GM18951 (cell line): ENCODE measurements around the gene SCNN1A.

ENCODE experiments used
- POLR2A ChIP-seq: IDR thresholded peaks from 4 replicates; pipeline ENCODE4 v1.6.1; 2011; ENCODE audit warnings: mild to moderate bottlenecking; ENCODE audit not compliant: insufficient read length, insufficient read depth; ENCODE audit errors: extremely low read depth
- in situ Hi-C: fragments of 300-500 bp; cut with MboI; formaldehyde crosslinking; loops from one replicate; pipeline ENCODE4 v1.12.0; 2022; ENCODE audit warnings: low sequenced_read_pairs, mixed read lengths, inconsistent platforms; ENCODE audit not compliant: unreplicated experiment

SCNN1A gene

DNA sequence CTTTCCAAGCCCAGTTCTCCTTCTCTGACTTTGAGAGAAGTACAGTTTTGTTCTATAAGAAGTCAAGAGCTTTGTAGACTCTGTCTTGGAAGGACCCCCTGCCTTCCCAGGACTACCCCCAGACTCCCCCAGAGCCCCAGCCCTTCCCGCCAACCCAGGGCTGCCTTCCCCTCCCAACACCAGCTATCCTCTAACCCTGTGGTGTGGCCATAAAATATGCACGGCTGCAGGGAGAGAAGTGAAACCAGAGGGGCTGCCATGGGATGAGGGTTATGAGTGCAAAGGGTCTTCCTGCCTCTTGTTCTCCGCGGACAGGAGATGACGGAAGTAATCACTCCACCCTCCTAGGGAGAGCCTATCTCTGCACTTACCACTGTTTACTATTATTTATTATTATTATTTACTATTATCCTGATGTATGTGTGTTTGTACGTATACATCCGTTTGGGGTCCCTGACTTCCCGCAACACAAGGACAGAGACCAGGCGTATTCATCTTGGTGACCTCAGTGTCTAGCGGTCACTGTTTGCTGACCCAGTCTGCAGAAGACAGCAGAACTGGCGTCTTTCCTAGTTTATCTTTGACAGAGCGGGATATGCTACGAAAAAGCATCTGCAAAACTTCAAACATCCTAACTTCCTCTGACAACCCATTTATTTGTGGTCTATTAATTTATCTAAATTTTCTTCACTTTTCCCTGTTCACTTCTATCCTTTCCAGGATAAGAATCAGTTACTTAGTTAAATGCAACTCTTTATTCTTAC, 3.5 kb upstream of the SCNN1A start:
- in situ Hi-C loops: no loop called here
- TF ChIP-seq POLR2A: no peak

DNA sequence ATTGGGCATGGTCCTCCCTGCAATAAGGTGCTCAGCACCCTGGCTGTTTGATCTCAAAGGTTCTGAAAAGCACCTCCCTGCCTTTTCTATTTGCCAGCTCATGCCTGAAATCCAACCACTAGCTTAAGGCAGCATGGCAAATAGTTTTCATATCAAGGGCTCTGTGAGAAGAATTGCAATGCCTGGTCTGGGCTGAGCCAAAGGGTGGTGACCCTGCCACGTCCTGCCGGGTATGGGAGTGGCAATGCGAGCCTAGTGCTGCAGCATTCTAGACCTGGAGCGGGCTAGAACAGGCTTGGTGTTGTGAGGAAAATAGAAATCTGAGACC, 2.3 kb upstream of the SCNN1A start:
- in situ Hi-C loops: no loop called here
- no peak for TF ChIP-seq POLR2A

DNA sequence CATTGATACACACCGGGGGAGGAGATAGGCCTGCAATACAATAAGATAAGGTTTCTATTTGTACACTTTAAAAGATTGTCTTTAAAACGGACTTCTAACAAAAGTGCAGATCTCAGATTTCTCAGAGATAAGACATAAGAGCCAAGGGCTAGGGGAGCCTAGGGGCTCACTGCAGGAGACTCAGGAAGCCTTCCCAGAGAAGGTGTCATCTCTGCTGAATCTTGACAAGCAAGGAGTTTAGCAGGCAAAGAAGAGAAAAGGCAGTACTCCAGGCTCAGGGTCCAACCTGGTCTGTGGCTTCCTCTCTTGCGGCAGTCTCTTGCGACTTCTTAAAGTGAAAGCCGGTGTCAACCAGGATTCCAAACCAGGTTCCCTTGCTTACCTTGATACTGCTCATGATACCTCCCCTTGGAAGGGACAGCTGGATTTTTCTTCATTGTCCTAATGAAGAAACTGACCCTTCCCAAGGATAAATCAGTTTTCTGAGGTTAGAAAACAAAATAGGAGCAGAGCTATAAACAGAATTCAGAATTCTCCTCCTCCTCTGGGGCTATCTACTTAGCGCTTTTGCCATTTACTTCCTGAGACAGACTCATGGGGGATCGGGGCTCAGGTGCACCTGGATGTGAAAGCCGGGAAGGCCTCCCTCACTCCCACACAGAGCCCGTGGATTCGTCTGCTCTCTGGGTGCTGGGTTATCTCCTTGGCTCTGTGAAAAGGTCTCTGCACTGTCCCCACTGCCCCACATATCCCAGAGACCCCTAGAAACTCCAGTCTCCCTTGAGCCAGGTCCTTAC, 1.7 kb upstream of the SCNN1A start:
- in situ Hi-C loops: no loop called here
- no peak for TF ChIP-seq POLR2A

DNA sequence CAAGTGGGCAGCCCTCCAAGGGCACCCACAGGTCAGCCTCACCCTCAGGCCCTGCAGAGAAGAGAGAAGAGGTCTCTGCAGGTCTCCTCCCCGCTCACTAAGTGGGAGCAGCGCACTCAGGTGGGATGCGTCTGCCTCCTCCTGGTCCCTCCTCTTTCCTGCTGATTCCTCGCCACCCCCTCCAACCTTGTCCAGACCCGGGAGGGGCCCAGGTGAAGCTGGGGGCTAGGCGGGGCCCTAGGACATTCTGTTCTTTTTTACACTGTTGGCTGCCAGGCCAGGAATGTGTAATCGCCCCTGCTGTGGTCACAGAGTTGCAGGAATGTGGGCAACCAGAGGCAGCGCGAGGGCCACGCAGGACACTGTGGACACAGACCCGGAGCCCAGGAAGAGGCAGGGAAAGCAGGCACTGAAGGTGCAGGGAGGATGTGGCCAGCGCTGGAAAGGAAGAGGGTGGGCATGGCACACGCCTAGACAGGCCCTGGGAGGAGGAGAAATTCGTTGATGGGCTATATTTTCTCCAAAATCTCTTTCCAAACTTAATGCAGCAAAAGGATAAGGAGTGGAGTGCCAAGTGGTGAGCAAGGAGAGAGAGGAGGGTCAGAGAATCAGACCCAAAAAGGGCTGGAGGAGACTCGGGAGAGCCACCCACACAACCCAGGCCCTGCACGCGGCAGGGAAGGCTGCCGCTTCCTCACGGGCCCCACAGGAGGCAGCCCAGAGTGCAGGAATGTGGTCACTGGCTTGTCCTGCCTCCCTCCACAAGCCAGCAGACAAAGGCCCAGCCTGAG, 911 bp upstream of the SCNN1A start:
- in situ Hi-C loops: no loop called here

DNA sequence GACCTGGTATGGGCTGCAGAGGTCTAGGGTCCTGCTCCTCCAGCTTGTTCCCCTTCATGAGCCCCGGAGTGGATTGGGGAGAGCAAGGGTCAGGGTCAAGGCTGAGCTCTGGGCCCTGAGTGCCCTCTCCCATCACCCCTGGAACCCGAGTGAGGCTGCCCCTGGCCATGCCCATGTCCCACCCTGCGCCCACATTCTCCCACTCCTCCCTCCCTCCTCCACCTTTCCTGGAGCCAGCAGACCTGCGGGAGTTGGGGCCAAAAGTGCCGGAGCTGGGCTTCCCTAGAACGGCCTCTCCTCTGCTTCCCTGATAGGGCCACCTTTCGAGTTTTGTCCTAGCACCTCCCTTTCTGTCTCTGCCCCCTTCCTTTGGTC, 590 bp downstream of the SCNN1A start:
- in situ Hi-C loops: no loop called here
- no peak for TF ChIP-seq POLR2A

More for the DNA sequence above, 911 bp upstream of the SCNN1A start:
- no peak for TF ChIP-seq POLR2A

DNA sequence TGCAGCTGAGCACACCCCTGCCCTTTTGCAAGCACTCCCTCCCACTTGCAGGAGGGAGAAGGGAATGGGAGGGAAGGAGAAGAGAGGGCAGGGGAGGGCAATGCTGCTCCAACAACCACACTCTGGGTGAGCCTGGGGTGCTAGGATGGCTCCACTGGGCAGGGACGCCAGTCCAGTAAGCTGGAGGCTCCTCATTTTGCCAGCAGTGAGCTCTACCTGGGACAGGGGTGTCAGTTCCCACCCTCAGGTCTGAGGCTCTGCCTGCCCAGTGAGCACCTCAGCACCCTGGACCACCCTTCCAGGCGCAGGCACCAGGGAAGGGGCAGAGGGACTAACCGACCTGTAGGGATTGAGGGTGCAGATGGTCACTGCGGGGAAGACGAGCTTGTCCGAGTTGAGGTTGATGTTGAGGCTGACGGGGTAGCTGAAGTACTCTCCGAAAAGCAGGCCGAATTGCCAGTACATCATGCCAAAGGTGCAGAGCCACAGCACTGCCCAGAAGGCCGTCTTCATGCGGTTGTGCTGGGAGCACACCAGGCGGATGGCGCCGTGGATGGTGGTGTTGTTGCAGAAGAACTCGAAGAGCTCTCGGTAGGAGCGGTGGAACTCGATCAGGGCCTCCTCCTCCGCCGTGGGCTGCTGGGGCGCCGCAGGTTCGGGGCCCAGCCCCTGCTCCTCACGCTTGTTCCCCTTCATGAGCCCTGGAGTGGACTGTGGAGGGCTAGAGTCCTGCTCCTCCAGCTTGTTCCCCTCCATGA, 1.2 kb downstream of the SCNN1A start:
- in situ Hi-C loops: no loop called here
- no peak for TF ChIP-seq POLR2A

DNA sequence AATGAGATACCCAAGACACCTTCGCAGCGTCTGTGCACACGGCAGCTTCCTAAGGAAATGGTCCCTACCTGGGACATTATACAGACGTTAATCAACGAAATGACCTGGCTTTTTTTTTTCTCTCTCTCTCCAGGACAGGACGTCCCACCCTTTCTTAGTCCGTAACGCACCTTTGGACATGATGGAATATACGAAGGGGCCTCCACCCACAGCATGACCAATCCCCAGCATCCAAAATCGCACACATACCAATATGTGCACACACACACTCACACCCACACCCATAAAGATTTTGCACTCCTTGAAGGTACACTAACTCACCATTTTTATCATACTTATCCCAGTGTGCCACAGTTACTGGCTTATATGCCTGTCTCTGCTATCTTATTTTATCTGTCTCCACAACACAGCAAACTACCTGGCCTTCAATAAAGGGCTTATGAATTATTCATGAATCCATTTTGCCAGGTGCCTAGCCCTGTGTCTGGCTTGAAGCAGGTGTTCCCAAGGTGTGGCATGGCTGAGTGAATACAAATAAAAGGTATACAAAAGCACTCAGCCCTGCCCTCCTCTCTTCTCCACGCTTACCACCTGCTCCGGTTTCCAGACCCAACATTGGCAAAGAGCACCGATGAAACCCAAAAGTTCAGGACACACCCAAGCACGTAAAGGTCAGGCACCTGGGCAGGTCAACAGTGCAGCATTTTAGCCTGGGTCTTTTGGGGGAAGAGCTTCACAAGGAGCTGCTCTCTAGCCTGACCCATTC, 2.2 kb downstream of the SCNN1A start:
- in situ Hi-C loops: no loop called here
- no peak for TF ChIP-seq POLR2A

DNA sequence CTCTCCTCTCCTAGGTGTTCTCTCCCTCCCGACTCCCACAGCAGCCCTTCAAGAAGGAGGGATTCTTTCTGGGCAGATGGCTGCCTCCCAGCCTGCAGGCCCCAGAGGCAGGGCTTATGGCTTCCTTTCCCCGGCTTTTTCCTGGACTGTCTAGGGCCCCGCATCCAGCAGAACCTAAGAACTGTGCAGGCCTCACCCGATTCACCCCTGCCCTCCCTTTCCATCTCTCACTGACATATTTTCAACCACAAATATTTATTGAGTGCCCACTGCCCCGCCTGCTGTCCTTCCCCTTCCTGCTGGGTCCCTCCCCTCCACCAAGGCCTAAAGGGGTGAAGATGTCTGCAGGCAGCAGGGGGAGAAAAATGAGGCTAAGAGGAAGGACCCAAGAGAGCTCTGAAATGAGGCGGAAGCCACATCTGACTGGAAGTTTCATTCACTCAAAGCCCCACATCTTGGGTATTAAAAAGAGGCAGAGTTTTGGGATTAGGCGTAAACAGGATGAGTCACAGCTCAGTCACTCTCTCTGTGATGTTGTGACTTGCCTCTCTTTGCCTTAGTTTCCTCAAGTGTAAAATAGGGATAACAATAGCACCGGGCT, 2.9 kb downstream of the SCNN1A start:
- in situ Hi-C loops: no loop called here
- no peak for TF ChIP-seq POLR2A

DNA sequence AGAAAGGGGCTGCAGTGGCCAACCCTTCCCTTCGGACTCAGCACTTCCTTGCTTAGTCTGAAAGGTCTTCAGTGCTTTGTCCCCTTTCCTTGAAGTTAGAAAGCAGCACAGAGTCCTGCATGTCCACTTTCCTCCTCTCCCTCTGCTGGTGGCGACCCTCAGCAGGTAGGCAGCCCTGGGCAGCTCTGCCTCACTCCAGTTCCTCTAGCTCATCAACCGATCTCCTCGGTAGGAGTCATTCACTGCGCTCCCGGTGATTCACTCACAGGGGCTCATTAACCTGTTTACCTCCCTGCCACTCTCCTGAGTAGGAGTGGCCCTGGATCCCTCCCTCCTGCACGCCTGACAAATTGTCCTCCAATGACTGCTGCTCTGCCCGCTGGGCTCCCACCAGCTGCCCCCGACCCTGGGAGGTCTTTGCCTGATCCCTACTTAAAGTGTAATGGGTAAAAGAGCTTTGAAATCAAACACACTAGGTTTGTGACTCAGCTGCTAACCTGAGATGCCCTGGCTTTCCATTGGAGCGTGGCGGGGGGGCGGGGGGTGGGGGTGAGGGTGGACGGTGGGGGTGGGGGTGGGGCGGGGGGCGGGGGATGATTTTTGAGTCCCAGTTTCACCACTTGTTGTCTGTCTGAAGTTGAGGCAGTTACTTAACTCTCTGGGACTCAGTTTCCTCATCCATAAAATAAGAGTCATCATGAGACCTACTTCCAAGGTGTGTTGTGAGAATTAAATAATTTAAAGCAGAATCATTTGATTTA, 4.2 kb downstream of the SCNN1A start:
- no peak for TF ChIP-seq POLR2A
- in situ Hi-C loops: no loop called here

DNA sequence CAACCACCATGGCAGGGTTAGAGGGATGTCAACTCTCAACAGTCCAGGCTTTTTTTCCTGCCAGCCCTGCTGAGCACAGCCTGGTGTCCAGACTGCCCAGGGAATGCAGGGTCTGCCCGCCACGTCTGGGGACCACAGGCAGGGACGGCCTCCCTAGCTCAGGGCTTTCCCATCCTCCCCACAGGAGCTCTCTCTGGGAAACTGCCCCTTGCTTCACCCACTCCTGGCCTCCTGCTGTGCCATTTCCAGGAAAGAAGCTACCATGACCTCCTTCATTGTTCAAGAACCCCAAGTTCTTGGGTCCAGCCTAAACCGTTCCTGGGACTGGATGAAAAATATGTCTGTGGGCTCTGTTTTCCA, 4.8 kb downstream of the SCNN1A start:
- in situ Hi-C loops: no loop called here
- no peak for TF ChIP-seq POLR2A

DNA sequence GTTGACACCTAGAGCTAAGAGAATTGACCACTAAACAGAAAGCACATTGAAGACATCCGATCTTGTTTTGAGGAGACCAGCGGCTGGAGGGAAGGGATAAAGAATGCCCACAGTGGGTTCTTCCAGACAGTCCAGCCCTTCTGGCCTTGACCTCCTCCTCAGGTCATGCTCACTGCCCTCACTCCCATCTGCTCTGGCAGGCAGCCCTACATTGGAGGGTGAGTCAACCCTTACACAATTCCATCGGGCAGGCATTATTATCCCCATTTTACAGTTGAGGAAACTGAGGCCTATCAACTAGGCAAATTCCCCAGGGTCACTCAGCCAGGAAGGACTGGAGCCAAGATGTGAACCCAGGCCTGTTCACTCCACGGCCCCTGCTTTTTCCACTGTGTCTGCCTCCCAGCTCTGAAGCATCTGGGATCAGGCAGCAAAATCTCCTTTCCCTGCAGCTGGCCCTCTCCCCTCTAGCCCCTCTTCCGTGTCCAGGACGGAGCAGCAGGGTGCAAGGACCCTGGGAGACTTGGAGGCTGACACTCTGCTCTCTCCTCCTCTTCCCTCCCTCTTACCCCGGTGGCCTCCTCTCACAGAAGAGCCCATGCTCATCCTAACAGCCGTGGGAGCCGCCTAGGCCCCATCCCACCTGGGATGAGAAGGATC, 5.3 kb downstream of the SCNN1A start:
- no peak for TF ChIP-seq POLR2A
- in situ Hi-C loops: no loop called here
